Spleen (tissue), 11 donors: ENCODE results near the gene EDN2. TPM values are rescaled to one million over a fixed set of nuclear protein-coding genes. Genes with fewer than 3 reads are reported as not detected.

Experiments used
- DNase-seq: peaks from one replicate; pipeline ENCODE4 v3.0.0-alpha.2; 2020
- H3K27ac ChIP-seq, 8 donors: fragments of 200-600 bp; sonication (generic) in 7 of 8; 1 replicate in 4 of 8; 2 replicates in 4 of 8; pipeline versions ENCODE4 v1.5.0 to v1.8.0; 2016 to 2021; ENCODE audit warnings: inconsistent platforms in 4 of 8, mild to moderate bottlenecking in 4 of 8, moderate library complexity in 1 of 8
- H3K27me3 ChIP-seq, 7 donors: fragments of 200-600 bp; sonication (generic) in 6 of 7; replicated peaks in 1 of 7; 1 replicate in 4 of 7; 2 replicates in 3 of 7; pipeline versions ENCODE4 v1.5.0 to v1.8.0; 2016 to 2021; ENCODE audit warnings: inconsistent platforms in 3 of 7, mild to moderate bottlenecking in 1 of 7
- H3K36me3 ChIP-seq, 6 donors: fragments of 200-600 bp; sonication (generic) in 5 of 6; 1 replicate in 4 of 6; 2 replicates in 2 of 6; pipeline versions ENCODE4 v1.5.0 to v1.8.0; 2016 to 2021; ENCODE audit warnings: inconsistent platforms in 2 of 6
- H3K4me1 ChIP-seq, 6 donors: fragments of 200-600 bp; sonication (generic) in 5 of 6; 1 replicate in 3 of 6; 2 replicates in 3 of 6; pipeline versions ENCODE4 v1.5.0 to v1.8.0; 2016 to 2021; ENCODE audit warnings: inconsistent platforms in 3 of 6
- H3K4me3 ChIP-seq, 8 donors: fragments of 200-600 bp; sonication (generic) in 7 of 8; 1 replicate in 4 of 8; 2 replicates in 4 of 8; pipeline versions ENCODE4 v1.5.0 to v1.8.0; 2016 to 2021; ENCODE audit warnings: inconsistent platforms in 4 of 8, mild to moderate bottlenecking in 4 of 8, moderate library complexity in 2 of 8
- H3K9me3 ChIP-seq, 8 donors: fragments of 200-600 bp; sonication (generic) in 7 of 8; 1 replicate in 4 of 8; 2 replicates in 4 of 8; pipeline versions ENCODE4 v1.5.0 to v1.8.0; 2016 to 2021; ENCODE audit warnings: inconsistent platforms in 4 of 8
- POLR2A ChIP-seq, 3 donors: fragments of 450-650 bp; IDR thresholded peaks; one replicate each; pipeline ENCODE4 v1.5.1; 2017; ENCODE audit warnings: antibody characterized with exemption in 3 of 3, mild to moderate bottlenecking in 1 of 3
- POLR2AphosphoS5 ChIP-seq, 3 donors: sonication (generic); formaldehyde crosslinking; IDR thresholded peaks; one replicate each; pipeline ENCODE4 v1.5.1; 2017; ENCODE audit warnings: antibody characterized with exemption in 3 of 3
- WGBS, 5 donors: extraction: QIAGEN DNeasy Blood & Tissue Kit in 3 of 5; methylation state at CpG; one replicate each; pipeline versions ENCODE4 v1.1.5 to v1.1.7; 2013 to 2018; 5-methylcytosine and 5-hydroxymethylcytosine counted together
- intact Hi-C: fragments of 100-400 bp; cut with DNase I; formaldehyde crosslinking; loops from one replicate; pipeline ENCODE4 v1.15.0; 2023; ENCODE audit warnings: low total_unique reads
- polyA plus RNA-seq, 3 donors: library from polyadenylated mRNA; stranded (reverse); fragments of 200-250 nt; gene quantifications; one replicate each; pipeline ENCODE4 v1.2.1, GENCODE V29; 2013
- total RNA-seq, 7 donors: library from RNA; depleted of rRNA in 3 of 7; stranded (reverse); fragments of >200 nt in 3 of 7; fragmentation: NEBNext Ultra II Directional in 4 of 7; extraction: Animal tissue kit (Norgen Biotek cat#: 25700) in 4 of 7; gene quantifications; one replicate each; pipeline versions ENCODE4 v1.1.0 to v1.2.1, GENCODE V29; 2016 to 2021
- TF ChIP-seq, protein P1 (sequence below), 11 experiments: fragments of 200-600 bp in 7 of 11; fragments of 450-650 bp in 4 of 11; sonication (generic) in 4 of 11; IDR thresholded peaks in 8 of 11; conservative IDR thresholded peaks in 3 of 11; 1 replicate in 7 of 11; 2 replicates in 4 of 11; pipeline versions ENCODE4 v1.4.0 to v1.8.0; 2016 to 2021; ENCODE audit warnings: antibody characterized with exemption in 11 of 11, inconsistent platforms in 4 of 11, mild to moderate bottlenecking in 1 of 11
- donor health status: healthy with polysubstance abuse.
- donor health status: DM: no; HTN: no; CAD: no; lungs with moderate emphysema.
- donor health status: DM: no; HTN: no; CAD: no.
- donor health status: Bipolar disorder and iron deficiency.
- donor health status: healthy.
- donor health status: DM: no; HTN: no; CAD: no.
- donor health status: DM: yes; HTN: yes; CAD: no.

Gene EDN2
- total and polyA plus RNA-seq, 10 donors: not detected

GRCh38 chr1:41473738-41474362, 10.6 kb downstream of the EDN2 start:
- WGBS, 5 donors: 79 to 93% (median 86%) methylated on average over 6 of the region's 6 CpGs
- TF ChIP-seq POLR2AphosphoS5 (IDR thresholded peaks at IDR 0.05) (no peak), POLR2A (IDR thresholded peaks at IDR 0.05) (no peak)
- TF ChIP-seq, protein P1, sequence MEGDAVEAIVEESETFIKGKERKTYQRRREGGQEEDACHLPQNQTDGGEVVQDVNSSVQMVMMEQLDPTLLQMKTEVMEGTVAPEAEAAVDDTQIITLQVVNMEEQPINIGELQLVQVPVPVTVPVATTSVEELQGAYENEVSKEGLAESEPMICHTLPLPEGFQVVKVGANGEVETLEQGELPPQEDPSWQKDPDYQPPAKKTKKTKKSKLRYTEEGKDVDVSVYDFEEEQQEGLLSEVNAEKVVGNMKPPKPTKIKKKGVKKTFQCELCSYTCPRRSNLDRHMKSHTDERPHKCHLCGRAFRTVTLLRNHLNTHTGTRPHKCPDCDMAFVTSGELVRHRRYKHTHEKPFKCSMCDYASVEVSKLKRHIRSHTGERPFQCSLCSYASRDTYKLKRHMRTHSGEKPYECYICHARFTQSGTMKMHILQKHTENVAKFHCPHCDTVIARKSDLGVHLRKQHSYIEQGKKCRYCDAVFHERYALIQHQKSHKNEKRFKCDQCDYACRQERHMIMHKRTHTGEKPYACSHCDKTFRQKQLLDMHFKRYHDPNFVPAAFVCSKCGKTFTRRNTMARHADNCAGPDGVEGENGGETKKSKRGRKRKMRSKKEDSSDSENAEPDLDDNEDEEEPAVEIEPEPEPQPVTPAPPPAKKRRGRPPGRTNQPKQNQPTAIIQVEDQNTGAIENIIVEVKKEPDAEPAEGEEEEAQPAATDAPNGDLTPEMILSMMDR (IDR thresholded peaks at IDR 0.05 in 8 of 11, conservative IDR thresholded peaks at IDR 0.05 in 3 of 11): no peak
- intact Hi-C loops: no loop called here

GRCh38 chr1:41471658-41472057, 12.8 kb downstream of the EDN2 start:
- Histone ChIP-seq H3K9me3 (no peaks in the 10 kb centered on the region), H3K36me3 (no peaks in the 10 kb centered on the region), H3K27ac (no peak overlapping the region), H3K4me1 (peaks cover 0 to 39% (median 14%) of the 10 kb centered on the region in 6 donors), H3K4me3 (no peak overlapping the region), H3K27me3 (no peaks in the 10 kb centered on the region)
- peak; percentile 53 for DNase-seq
- 80 to 92% (median 82%) methylated on average over 6 of the region's 6 CpGs for WGBS, 5 donors
- TF ChIP-seq, protein P1 (IDR thresholded peaks at IDR 0.05 in 8 of 11, conservative IDR thresholded peaks at IDR 0.05 in 3 of 11): no peak
- no peak for TF ChIP-seq POLR2A (IDR thresholded peaks at IDR 0.05)
- no peak for TF ChIP-seq POLR2AphosphoS5 (IDR thresholded peaks at IDR 0.05)
- intact Hi-C loops: no loop called here

More at GRCh38 chr1:41473738-41474362, 10.6 kb downstream of the EDN2 start:
- peak; percentile 58 for DNase-seq
- no peak overlapping the region for H3K4me3 ChIP-seq
- H3K4me1 ChIP-seq: peaks cover 0 to 47% (median 19%) of the 10 kb centered on the region in 6 donors
- H3K27ac ChIP-seq: no peak overlapping the region
- H3K9me3 ChIP-seq: no peaks in the 10 kb centered on the region
- H3K27me3 ChIP-seq: no peaks in the 10 kb centered on the region
- H3K36me3 ChIP-seq: no peaks in the 10 kb centered on the region

DNA sequence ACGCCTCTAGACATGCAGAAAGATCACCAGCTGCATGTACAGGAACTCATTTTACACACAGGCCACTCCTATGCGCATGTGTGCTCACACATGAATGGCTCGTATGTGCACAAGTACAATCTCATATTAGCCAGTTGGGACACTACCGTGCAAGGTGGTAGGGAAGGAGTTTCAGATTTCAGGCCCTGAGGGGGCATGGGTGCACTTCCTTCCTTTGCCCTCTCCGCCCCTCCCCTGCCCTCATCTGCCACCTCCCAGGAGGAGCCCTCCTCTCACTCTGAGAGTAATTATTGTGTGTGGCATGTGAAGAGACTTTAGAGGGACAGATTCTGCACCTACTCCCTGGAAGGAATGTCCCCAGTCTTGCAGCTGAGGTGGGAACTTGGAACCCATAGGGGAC, 14.8 kb downstream of the EDN2 start:
- no peak overlapping the region for H3K4me3 ChIP-seq
- H3K4me1 ChIP-seq: peaks cover 0 to 21% (median 6%) of the 10 kb centered on the region in 6 donors
- no peak overlapping the region for H3K27ac ChIP-seq
- H3K36me3 ChIP-seq: no peaks in the 10 kb centered on the region
- WGBS, 5 donors: 58 to 79% (median 61%) methylated on average over 4 to 5 of the region's 5 CpGs
- no peaks in the 10 kb centered on the region for H3K27me3 ChIP-seq
- no peak for DNase-seq
- intact Hi-C loops: no loop called here
- H3K9me3 ChIP-seq: no peaks in the 10 kb centered on the region
- TF ChIP-seq POLR2AphosphoS5 (IDR thresholded peaks at IDR 0.05) (no peak), POLR2A (IDR thresholded peaks at IDR 0.05) (no peak)
- TF ChIP-seq, protein P1 (IDR thresholded peaks at IDR 0.05 in 8 of 11, conservative IDR thresholded peaks at IDR 0.05 in 3 of 11): no peak

GRCh38 chr1:41468122-41468762, 16.2 kb downstream of the EDN2 start:
- Histone ChIP-seq H3K4me3 (no peak overlapping the region), H3K4me1 (peaks cover 0 to 11% (median 0%) of the 10 kb centered on the region in 6 donors), H3K27me3 (no peaks in the 10 kb centered on the region), H3K36me3 (no peaks in the 10 kb centered on the region), H3K27ac (no peak overlapping the region), H3K9me3 (no peaks in the 10 kb centered on the region)
- intact Hi-C loops: no loop called here
- TF ChIP-seq, protein P1 (IDR thresholded peaks at IDR 0.05 in 8 of 11, conservative IDR thresholded peaks at IDR 0.05 in 3 of 11): no peak
- TF ChIP-seq POLR2A (IDR thresholded peaks at IDR 0.05): no peak
- no peak for TF ChIP-seq POLR2AphosphoS5 (IDR thresholded peaks at IDR 0.05)
- WGBS, 5 donors: 82 to 93% (median 87%) methylated on average over 12 of the region's 12 CpGs
- DNase-seq: no peak
